Adipocyte (in vitro differentiated cells): ENCODE data around the gene RGL1.
A peak's percentile ranks its signal among the peaks of the same experiment; 100 is the strongest.

Experiments used
- DNase-seq: peaks from one replicate; pipeline ENCODE4 v3.0.0-alpha.2; 2015; ENCODE audit warnings: low read depth
- H3K27me3 ChIP-seq: replicated peaks from 2 replicates; pipeline ENCODE4 v1.7.0; 2013; ENCODE audit warnings: mild to moderate bottlenecking, low read length, moderate library complexity; ENCODE audit not compliant: control insufficient read depth, insufficient read depth
- H3K36me3 ChIP-seq: 2 replicates; pipeline ENCODE4 v1.7.0; 2013; ENCODE audit warnings: low read length, mild to moderate bottlenecking, moderate library complexity; ENCODE audit not compliant: control insufficient read depth, insufficient read depth, severe bottlenecking
- H3K4me1 ChIP-seq: 2 replicates; pipeline ENCODE4 v1.7.0; 2013; ENCODE audit warnings: mild to moderate bottlenecking, low read length, moderate library complexity; ENCODE audit not compliant: control insufficient read depth, insufficient read depth
- H3K4me3 ChIP-seq: 2 replicates; pipeline ENCODE4 v1.7.0; 2013; ENCODE audit warnings: mild to moderate bottlenecking, low read length, moderate library complexity
- H3K9ac ChIP-seq: 2 replicates; pipeline ENCODE4 v1.7.0; 2013; ENCODE audit warnings: mild to moderate bottlenecking, low read length, moderate library complexity
- H3K9me3 ChIP-seq: 2 replicates; pipeline ENCODE4 v1.7.0; 2013; ENCODE audit warnings: mild to moderate bottlenecking, low read length, moderate library complexity; ENCODE audit not compliant: control insufficient read depth

The RGL1 gene

GRCh38 chr1:183910845-183911244 is 105.9 kb downstream of the RGL1 start:
- Histone ChIP-seq H3K9ac (peak overlapping the region; percentile 40), H3K27me3 (no peaks in the 10 kb centered on the region), H3K36me3 (peaks cover 69% of the 10 kb centered on the region), H3K4me3 (peak overlapping the region; percentile 11), H3K4me1 (peaks cover 38% of the 10 kb centered on the region), H3K9me3 (no peaks in the 10 kb centered on the region)
- DNase-seq: no peak

- Histone ChIP-seq H3K4me3 (peak overlapping the region; percentile 11), H3K9ac (peak overlapping the region; percentile 40), H3K27me3 (no peaks in the 10 kb centered on the region), H3K36me3 (peaks cover 65% of the 10 kb centered on the region), H3K4me1 (peaks cover 40% of the 10 kb centered on the region), H3K9me3 (no peaks in the 10 kb centered on the region)
- DNase-seq: no peak
Measured at GRCh38 chr1:183911285-183911684, 106.4 kb downstream of the RGL1 start.

- Histone ChIP-seq H3K4me3 (no peak overlapping the region), H3K9me3 (no peaks in the 10 kb centered on the region), H3K9ac (no peak overlapping the region), H3K36me3 (peaks cover 65% of the 10 kb centered on the region), H3K27me3 (no peaks in the 10 kb centered on the region), H3K4me1 (peaks cover 43% of the 10 kb centered on the region)
- DNase-seq: no peak
Measured at GRCh38 chr1:183912265-183912886, 107.5 kb downstream of the RGL1 start.

- H3K27me3 ChIP-seq: no peaks in the 10 kb centered on the region
- H3K9ac ChIP-seq: no peak overlapping the region
- peaks cover 66% of the 10 kb centered on the region for H3K36me3 ChIP-seq
- H3K4me1 ChIP-seq: peaks cover 43% of the 10 kb centered on the region
- H3K4me3 ChIP-seq: no peak overlapping the region
- H3K9me3 ChIP-seq: no peaks in the 10 kb centered on the region
- DNase-seq: no peak
Measured at GRCh38 chr1:183913567-183913993, 108.7 kb downstream of the RGL1 start.

- peaks cover 43% of the 10 kb centered on the region for H3K4me1 ChIP-seq
- DNase-seq: no peak
- H3K27me3 ChIP-seq: no peaks in the 10 kb centered on the region
- no peak overlapping the region for H3K9ac ChIP-seq
- no peaks in the 10 kb centered on the region for H3K9me3 ChIP-seq
- peaks cover 66% of the 10 kb centered on the region for H3K36me3 ChIP-seq
- no peak overlapping the region for H3K4me3 ChIP-seq
Measured at GRCh38 chr1:183914276-183914675, 109.4 kb downstream of the RGL1 start.

- peaks cover 65% of the 10 kb centered on the region for H3K36me3 ChIP-seq
- H3K9ac ChIP-seq: peak overlapping the region; percentile 75
- H3K4me3 ChIP-seq: no peak overlapping the region
- H3K4me1 ChIP-seq: peaks cover 43% of the 10 kb centered on the region
- no peaks in the 10 kb centered on the region for H3K27me3 ChIP-seq
- no peaks in the 10 kb centered on the region for H3K9me3 ChIP-seq
- no peak for DNase-seq
Measured at GRCh38 chr1:183914891-183915290, 110.0 kb downstream of the RGL1 start.

- no peaks in the 10 kb centered on the region for H3K27me3 ChIP-seq
- no peaks in the 10 kb centered on the region for H3K9me3 ChIP-seq
- H3K9ac ChIP-seq: peak overlapping the region; percentile 75
- peaks cover 37% of the 10 kb centered on the region for H3K4me1 ChIP-seq
- peak; percentile 98 for DNase-seq
- H3K36me3 ChIP-seq: peaks cover 65% of the 10 kb centered on the region
- peak overlapping the region; percentile 60 for H3K4me3 ChIP-seq
Measured at GRCh38 chr1:183915625-183916510, 110.9 kb downstream of the RGL1 start.

GRCh38 chr1:183916574-183916973 is 111.7 kb downstream of the RGL1 start:
- no peak overlapping the region for H3K4me3 ChIP-seq
- no peaks in the 10 kb centered on the region for H3K27me3 ChIP-seq
- no peak for DNase-seq
- H3K9me3 ChIP-seq: no peaks in the 10 kb centered on the region
- H3K9ac ChIP-seq: no peak overlapping the region
- peaks cover 30% of the 10 kb centered on the region for H3K4me1 ChIP-seq
- peaks cover 63% of the 10 kb centered on the region for H3K36me3 ChIP-seq

GRCh38 chr1:183918589-183918988 is 113.7 kb downstream of the RGL1 start:
- peaks cover 63% of the 10 kb centered on the region for H3K36me3 ChIP-seq
- DNase-seq: no peak
- no peak overlapping the region for H3K9ac ChIP-seq
- no peaks in the 10 kb centered on the region for H3K9me3 ChIP-seq
- peaks cover 25% of the 10 kb centered on the region for H3K4me1 ChIP-seq
- H3K4me3 ChIP-seq: no peak overlapping the region
- no peaks in the 10 kb centered on the region for H3K27me3 ChIP-seq

- Histone ChIP-seq H3K9me3 (no peaks in the 10 kb centered on the region), H3K36me3 (peaks cover 62% of the 10 kb centered on the region), H3K4me1 (peaks cover 7% of the 10 kb centered on the region), H3K4me3 (no peak overlapping the region), H3K9ac (no peak overlapping the region), H3K27me3 (no peaks in the 10 kb centered on the region)
- DNase-seq: no peak
Measured at GRCh38 chr1:183920651-183921050, 115.7 kb downstream of the RGL1 start.

- Histone ChIP-seq H3K4me1 (peaks cover 12% of the 10 kb centered on the region), H3K4me3 (no peak overlapping the region), H3K9ac (no peak overlapping the region), H3K36me3 (peaks cover 60% of the 10 kb centered on the region), H3K9me3 (no peaks in the 10 kb centered on the region), H3K27me3 (no peaks in the 10 kb centered on the region)
- no peak for DNase-seq
Measured at GRCh38 chr1:183922197-183922596, 117.3 kb downstream of the RGL1 start.
